Trophoblast cell (in vitro differentiated cells and primary cell): ENCODE data around the gene LTB4R2.

ENCODE experiments used
- DNase-seq, 2 donors: peaks; one replicate each; pipeline ENCODE4 v3.0.0-alpha.2; 2016
- H2AFZ ChIP-seq: 2 replicates; pipeline ENCODE4 v1.6.1; 2013; ENCODE audit warnings: low read length, moderate library complexity, mild to moderate bottlenecking; ENCODE audit not compliant: insufficient read depth, poor library complexity
- H2AK5ac ChIP-seq: 2 replicates; pipeline ENCODE4 v1.6.1; 2013; ENCODE audit warnings: mild to moderate bottlenecking, low read length
- H2BK120ac ChIP-seq: 2 replicates; pipeline ENCODE4 v1.6.1; 2013; ENCODE audit warnings: low read length, mild to moderate bottlenecking, moderate library complexity; ENCODE audit not compliant: insufficient read depth, poor library complexity
- H2BK12ac ChIP-seq: 2 replicates; pipeline ENCODE4 v1.6.1; 2013; ENCODE audit warnings: mild to moderate bottlenecking, low read length, moderate library complexity
- H2BK5ac ChIP-seq: 2 replicates; pipeline ENCODE4 v1.6.1; 2013; ENCODE audit warnings: low read length, low read depth, moderate library complexity, mild to moderate bottlenecking; ENCODE audit not compliant: poor library complexity
- H3K14ac ChIP-seq: 2 replicates; pipeline ENCODE4 v1.6.1; 2013; ENCODE audit warnings: mild to moderate bottlenecking, low read length
- H3K18ac ChIP-seq: 2 replicates; pipeline ENCODE4 v1.6.1; 2013; ENCODE audit warnings: mild to moderate bottlenecking, low read length
- H3K23ac ChIP-seq: 2 replicates; pipeline ENCODE4 v1.6.1; 2013; ENCODE audit warnings: low read length
- H3K27ac ChIP-seq: 2 replicates; pipeline ENCODE4 v1.5.1; 2013; ENCODE audit warnings: low read depth, mild to moderate bottlenecking, inconsistent platforms, low read length, moderate library complexity
- H3K27me3 ChIP-seq: 2 replicates; pipeline ENCODE4 v1.6.1; 2013; ENCODE audit warnings: inconsistent platforms, mild to moderate bottlenecking, low read length, moderate library complexity; ENCODE audit not compliant: insufficient read depth
- H3K36me3 ChIP-seq, 2 experiments: 1 replicate in 1 of 2; 2 replicates in 1 of 2; pipeline ENCODE4 v1.6.1; 2013; ENCODE audit warnings: low read length in 2 of 2, mild to moderate bottlenecking in 2 of 2, moderate library complexity in 1 of 2; ENCODE audit not compliant: insufficient read depth in 2 of 2, control insufficient read depth in 1 of 2
- H3K4ac ChIP-seq: 2 replicates; pipeline ENCODE4 v1.6.1; 2013; ENCODE audit warnings: low read depth, mild to moderate bottlenecking, low read length, moderate library complexity
- H3K4me1 ChIP-seq, 2 experiments: 1 replicate in 1 of 2; 2 replicates in 1 of 2; pipeline ENCODE4 v1.6.1; 2013; ENCODE audit warnings: low read length in 2 of 2, mild to moderate bottlenecking in 2 of 2, moderate library complexity in 1 of 2; ENCODE audit not compliant: insufficient read depth in 2 of 2, control insufficient read depth in 1 of 2
- H3K4me2 ChIP-seq: 2 replicates; pipeline ENCODE4 v1.6.1; 2013; ENCODE audit warnings: inconsistent platforms, mild to moderate bottlenecking, low read length, moderate library complexity
- H3K4me3 ChIP-seq: 2 replicates; pipeline ENCODE4 v1.5.1; 2013; ENCODE audit warnings: mild to moderate bottlenecking, low read depth, low read length, inconsistent platforms
- H3K79me1 ChIP-seq: one replicate; pipeline ENCODE4 v1.6.1; 2013; ENCODE audit warnings: low read length
- H3K79me2 ChIP-seq: 2 replicates; pipeline ENCODE4 v1.6.1; 2013; ENCODE audit warnings: low read length, mild to moderate bottlenecking; ENCODE audit not compliant: control insufficient read depth, insufficient read depth, poor library complexity
- H3K9ac ChIP-seq: 2 replicates; pipeline ENCODE4 v1.6.1; 2013; ENCODE audit warnings: mild to moderate bottlenecking, low read length
- H3K9me3 ChIP-seq: 2 replicates; pipeline ENCODE4 v1.6.1; 2013; ENCODE audit warnings: low read depth, mild to moderate bottlenecking, control low read depth, inconsistent platforms, low read length; ENCODE audit not compliant: insufficient read depth
- H4K12ac ChIP-seq: 2 replicates; pipeline ENCODE4 v1.6.1; 2013; ENCODE audit warnings: low read depth, mild to moderate bottlenecking, low read length, moderate library complexity
- H4K8ac ChIP-seq: 2 replicates; pipeline ENCODE4 v1.6.1; 2013; ENCODE audit warnings: low read depth, mild to moderate bottlenecking, low read length, moderate library complexity
- H4K91ac ChIP-seq: one replicate; pipeline ENCODE4 v1.6.1; 2013; ENCODE audit warnings: low read depth, mild to moderate bottlenecking, low read length, moderate library complexity
- WGBS: extraction: QIAGEN DNeasy Blood & Tissue Kit; methylation state at CpG from one replicate; pipeline ENCODE4 v1.1.7; 2013; ENCODE audit warnings: missing lambda C conversion rate; ENCODE audit not compliant: insufficient read length, insufficient coverage; ENCODE audit errors: extremely low coverage; 5-methylcytosine and 5-hydroxymethylcytosine counted together

Gene LTB4R2

GRCh38 chr14:24310646-24311604, 985 bp downstream of the LTB4R2 start, which contains the start of gene LTB4R:
Gene LTB4R (plus strand): TSS chr14:24311502. CDS start chr14:24315652, 4,150 bp downstream.
- H3K9ac ChIP-seq: no peak within 1 kb of the TSS
- no peak within 1 kb of the TSS for H3K27ac ChIP-seq
- no peak within 1 kb of the TSS for H4K8ac ChIP-seq
- H2BK12ac ChIP-seq: no peak within 1 kb of the TSS
- no peak within 1 kb of the TSS for H3K18ac ChIP-seq
- no peak within 1 kb of the TSS for H3K14ac ChIP-seq
- peaks cover 28 to 35% of the 10 kb centered on the region in 2 experiments for H3K36me3 ChIP-seq
- no peaks in the 10 kb centered on the region for H3K27me3 ChIP-seq
- no peak within 1 kb of the TSS for H2AK5ac ChIP-seq
- no peak within 1 kb of the TSS for H4K91ac ChIP-seq
- no peak within 1 kb of the TSS for H3K23ac ChIP-seq
- WGBS: no CpG with 5 or more reads among the region's 99 CpGs
- no peak within 1 kb of the TSS for H2BK120ac ChIP-seq
- H3K4me2 ChIP-seq: no peak within 1 kb of the TSS
- no peaks in the 10 kb centered on the region for H3K79me1 ChIP-seq
- H2BK5ac ChIP-seq: no peak within 1 kb of the TSS
- no peak within 1 kb of the TSS for H3K4me3 ChIP-seq
- no peak within 1 kb of the TSS for H3K4ac ChIP-seq
- H2AFZ ChIP-seq: no peak within 1 kb of the TSS
- no peak within 1 kb of the TSS for H4K12ac ChIP-seq
- H3K4me1 ChIP-seq: peaks cover 0 to 5% of the 10 kb centered on the region in 2 experiments
- no peaks in the 10 kb centered on the region for H3K79me2 ChIP-seq
- peak in 1 of 2 donors; percentile 2 for DNase-seq
- H3K9me3 ChIP-seq: no peaks in the 10 kb centered on the region

GRCh38 chr14:24311837-24312615, 2.1 kb downstream of the LTB4R2 start:
- Histone ChIP-seq H3K14ac (no peak overlapping the region), H3K18ac (no peak overlapping the region), H4K91ac (no peak overlapping the region), H2BK12ac (no peak overlapping the region), H2BK5ac (no peak overlapping the region), H3K27me3 (no peaks in the 10 kb centered on the region), H3K27ac (no peak overlapping the region), H3K4ac (no peak overlapping the region), H3K79me1 (no peaks in the 10 kb centered on the region), H3K9ac (no peak overlapping the region), H4K12ac (no peak overlapping the region), H4K8ac (no peak overlapping the region), H3K23ac (no peak overlapping the region), H3K79me2 (no peaks in the 10 kb centered on the region), H3K4me1 (peaks cover 0 to 5% of the 10 kb centered on the region in 2 experiments), H2AK5ac (no peak overlapping the region), H3K4me3 (no peak overlapping the region), H3K36me3 (peaks cover 24 to 27% of the 10 kb centered on the region in 2 experiments), H3K9me3 (no peaks in the 10 kb centered on the region), H2AFZ (no peak overlapping the region), H2BK120ac (no peak overlapping the region), H3K4me2 (no peak overlapping the region)
- DNase-seq: peak in 1 of 2 donors; percentile 12
- no CpG with 5 or more reads among the region's 1 CpG for WGBS

GRCh38 chr14:24312736-24313507, 3.0 kb downstream of the LTB4R2 start:
- Histone ChIP-seq H2BK12ac (no peak overlapping the region), H3K27me3 (no peaks in the 10 kb centered on the region), H3K4me3 (no peak overlapping the region), H3K9me3 (no peaks in the 10 kb centered on the region), H3K79me2 (no peaks in the 10 kb centered on the region), H3K14ac (no peak overlapping the region), H3K27ac (no peak overlapping the region), H2AFZ (no peak overlapping the region), H3K79me1 (no peaks in the 10 kb centered on the region), H3K18ac (no peak overlapping the region), H3K36me3 (peaks cover 24% of the 10 kb centered on the region in 2 experiments), H3K4me2 (no peak overlapping the region), H3K9ac (no peak overlapping the region), H4K8ac (no peak overlapping the region), H3K4me1 (peaks cover 0 to under 1% of the 10 kb centered on the region in 2 experiments), H3K23ac (no peak overlapping the region), H3K4ac (no peak overlapping the region), H2BK120ac (no peak overlapping the region), H2AK5ac (no peak overlapping the region), H4K12ac (no peak overlapping the region), H4K91ac (no peak overlapping the region), H2BK5ac (no peak overlapping the region)
- DNase-seq: peak in 1 of 2 donors; percentile 23
- no CpG with 5 or more reads among the region's 9 CpGs for WGBS

GRCh38 chr14:24313913-24314312, 4.0 kb downstream of the LTB4R2 start:
- Histone ChIP-seq H2BK12ac (no peak overlapping the region), H3K14ac (no peak overlapping the region), H3K18ac (no peak overlapping the region), H3K4ac (no peak overlapping the region), H4K91ac (no peak overlapping the region), H4K8ac (no peak overlapping the region), H3K4me3 (no peak overlapping the region), H3K79me1 (no peaks in the 10 kb centered on the region), H3K9ac (no peak overlapping the region), H3K79me2 (no peaks in the 10 kb centered on the region), H2BK120ac (no peak overlapping the region), H2AK5ac (no peak overlapping the region), H2AFZ (no peak overlapping the region), H3K27me3 (no peaks in the 10 kb centered on the region), H3K9me3 (no peaks in the 10 kb centered on the region), H3K36me3 (peaks cover 20 to 21% of the 10 kb centered on the region in 2 experiments), H4K12ac (no peak overlapping the region), H3K27ac (no peak overlapping the region), H3K4me2 (no peak overlapping the region), H3K4me1 (no peaks in the 10 kb centered on the region), H2BK5ac (no peak overlapping the region), H3K23ac (no peak overlapping the region)
- no peak for DNase-seq
- no CpG with 5 or more reads among the region's 2 CpGs for WGBS
